ENCODE measurements around the gene FGF14.

The FGF14 gene

GRCh38 chr13:101996954-101997353 is 404.9 kb downstream of the FGF14 start:
- Histone ChIP-seq H3K27me3 (replicated peaks; ENCODE audit: control insufficient read depth, insufficient read depth, low read length, poor library complexity, severe bottlenecking) (no peaks in the 10 kb centered on the region), H3K36me3 (ENCODE audit: control insufficient read depth, insufficient read depth, low read length) (no peaks in the 10 kb centered on the region), H3K27ac (ENCODE audit: insufficient read depth, low read length, poor library complexity, severe bottlenecking) (no peak overlapping the region), H3K9me3 (ENCODE audit: control insufficient read depth, low read length) (no peaks in the 10 kb centered on the region), H3K4me3 (ENCODE audit: insufficient read depth, low read depth, low read length, poor library complexity, severe bottlenecking) (no peak overlapping the region), H3K4me1 (ENCODE audit: control insufficient read depth, insufficient read depth, low read length, poor library complexity, severe bottlenecking) (no peaks in the 10 kb centered on the region)
- no peak for DNase-seq

- H3K36me3 ChIP-seq (ENCODE audit: control insufficient read depth, insufficient read depth, low read length) = no peaks in the 10 kb centered on the region
- no peaks in the 10 kb centered on the region for H3K9me3 ChIP-seq (ENCODE audit: control insufficient read depth, low read length)
- no peak overlapping the region for H3K4me3 ChIP-seq (ENCODE audit: insufficient read depth, low read depth, low read length, poor library complexity, severe bottlenecking)
- DNase-seq = no peak
- no peaks in the 10 kb centered on the region for H3K27me3 ChIP-seq (replicated peaks; ENCODE audit: control insufficient read depth, insufficient read depth, low read length, poor library complexity, severe bottlenecking)
- H3K27ac ChIP-seq (ENCODE audit: insufficient read depth, low read length, poor library complexity, severe bottlenecking) = no peak overlapping the region
- H3K4me1 ChIP-seq (ENCODE audit: control insufficient read depth, insufficient read depth, low read length, poor library complexity, severe bottlenecking) = no peaks in the 10 kb centered on the region
Observed at GRCh38 chr13:101989798-101990350, 412.0 kb downstream of the FGF14 start.

- Histone ChIP-seq H3K9me3 (ENCODE audit: control insufficient read depth, low read length) (no peaks in the 10 kb centered on the region), H3K36me3 (ENCODE audit: control insufficient read depth, insufficient read depth, low read length) (no peaks in the 10 kb centered on the region), H3K27ac (ENCODE audit: insufficient read depth, low read length, poor library complexity, severe bottlenecking) (no peak overlapping the region), H3K27me3 (replicated peaks; ENCODE audit: control insufficient read depth, insufficient read depth, low read length, poor library complexity, severe bottlenecking) (no peaks in the 10 kb centered on the region), H3K4me3 (ENCODE audit: insufficient read depth, low read depth, low read length, poor library complexity, severe bottlenecking) (no peak overlapping the region), H3K4me1 (ENCODE audit: control insufficient read depth, insufficient read depth, low read length, poor library complexity, severe bottlenecking) (no peaks in the 10 kb centered on the region)
- DNase-seq = no peak
Observed at GRCh38 chr13:101988140-101988539, 413.7 kb downstream of the FGF14 start.

- no peaks in the 10 kb centered on the region for H3K9me3 ChIP-seq (ENCODE audit: control insufficient read depth, low read length)
- H3K27me3 ChIP-seq (replicated peaks; ENCODE audit: control insufficient read depth, insufficient read depth, low read length, poor library complexity, severe bottlenecking) = no peaks in the 10 kb centered on the region
- no peak overlapping the region for H3K27ac ChIP-seq (ENCODE audit: insufficient read depth, low read length, poor library complexity, severe bottlenecking)
- no peak overlapping the region for H3K4me3 ChIP-seq (ENCODE audit: insufficient read depth, low read depth, low read length, poor library complexity, severe bottlenecking)
- H3K36me3 ChIP-seq (ENCODE audit: control insufficient read depth, insufficient read depth, low read length) = no peaks in the 10 kb centered on the region
- DNase-seq = no peak
- H3K4me1 ChIP-seq (ENCODE audit: control insufficient read depth, insufficient read depth, low read length, poor library complexity, severe bottlenecking) = no peaks in the 10 kb centered on the region
Observed at GRCh38 chr13:101986316-101986715, 415.5 kb downstream of the FGF14 start.

- H3K27ac ChIP-seq (ENCODE audit: insufficient read depth, low read length, poor library complexity, severe bottlenecking) = no peak overlapping the region
- H3K27me3 ChIP-seq (replicated peaks; ENCODE audit: control insufficient read depth, insufficient read depth, low read length, poor library complexity, severe bottlenecking) = no peaks in the 10 kb centered on the region
- H3K4me1 ChIP-seq (ENCODE audit: control insufficient read depth, insufficient read depth, low read length, poor library complexity, severe bottlenecking) = no peaks in the 10 kb centered on the region
- H3K4me3 ChIP-seq (ENCODE audit: insufficient read depth, low read depth, low read length, poor library complexity, severe bottlenecking) = no peak overlapping the region
- no peak for DNase-seq
- no peaks in the 10 kb centered on the region for H3K9me3 ChIP-seq (ENCODE audit: control insufficient read depth, low read length)
- no peaks in the 10 kb centered on the region for H3K36me3 ChIP-seq (ENCODE audit: control insufficient read depth, insufficient read depth, low read length)
Observed at GRCh38 chr13:101985321-101985720, 416.5 kb downstream of the FGF14 start.

DNA sequence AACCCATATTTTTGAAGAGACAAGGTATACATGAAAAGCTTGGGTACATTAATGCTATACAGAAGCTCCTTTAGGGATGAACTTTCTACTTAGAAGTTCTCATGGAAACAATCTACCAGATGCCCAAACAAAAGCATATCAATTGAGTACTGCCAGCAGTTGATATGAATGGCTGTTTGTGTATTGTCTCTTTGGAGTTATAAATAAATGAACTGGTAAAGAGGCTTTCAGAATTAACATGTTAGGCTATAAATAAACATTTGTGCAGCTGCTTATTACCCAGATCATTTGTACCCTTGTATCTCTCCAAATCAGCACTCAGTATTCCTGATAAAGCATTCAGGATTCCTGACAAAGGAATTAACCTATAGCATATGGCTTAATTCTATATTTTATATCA is 418.9 kb downstream of the FGF14 start:
- Histone ChIP-seq H3K4me1 (ENCODE audit: control insufficient read depth, insufficient read depth, low read length, poor library complexity, severe bottlenecking) (no peaks in the 10 kb centered on the region), H3K9me3 (ENCODE audit: control insufficient read depth, low read length) (no peaks in the 10 kb centered on the region), H3K4me3 (ENCODE audit: insufficient read depth, low read depth, low read length, poor library complexity, severe bottlenecking) (no peak overlapping the region), H3K36me3 (ENCODE audit: control insufficient read depth, insufficient read depth, low read length) (no peaks in the 10 kb centered on the region), H3K27me3 (replicated peaks; ENCODE audit: control insufficient read depth, insufficient read depth, low read length, poor library complexity, severe bottlenecking) (no peaks in the 10 kb centered on the region), H3K27ac (ENCODE audit: insufficient read depth, low read length, poor library complexity, severe bottlenecking) (no peak overlapping the region)
- no peak for DNase-seq

DNA sequence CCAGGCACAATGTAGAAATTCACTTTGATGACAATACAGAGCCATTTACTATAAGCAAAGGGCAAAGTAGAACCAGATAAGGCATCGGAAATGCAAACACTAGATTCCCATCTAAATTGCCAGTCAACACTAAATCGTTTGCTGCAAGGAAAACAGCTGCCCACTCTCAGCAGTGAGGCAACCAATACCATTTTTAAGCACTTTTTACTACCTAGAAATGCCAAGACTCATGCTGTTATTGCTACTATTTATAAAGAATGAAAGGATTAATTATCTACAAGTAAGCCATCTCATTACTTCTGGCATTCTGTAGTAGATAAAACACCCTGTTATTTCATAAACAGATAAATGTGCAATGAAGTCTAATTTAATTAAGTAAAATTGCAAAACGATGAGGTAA is 422.0 kb downstream of the FGF14 start:
- no peak for DNase-seq
- Histone ChIP-seq H3K36me3 (ENCODE audit: control insufficient read depth, insufficient read depth, low read length) (no peaks in the 10 kb centered on the region), H3K4me3 (ENCODE audit: insufficient read depth, low read depth, low read length, poor library complexity, severe bottlenecking) (no peak overlapping the region), H3K27me3 (replicated peaks; ENCODE audit: control insufficient read depth, insufficient read depth, low read length, poor library complexity, severe bottlenecking) (no peaks in the 10 kb centered on the region), H3K4me1 (ENCODE audit: control insufficient read depth, insufficient read depth, low read length, poor library complexity, severe bottlenecking) (no peaks in the 10 kb centered on the region), H3K27ac (ENCODE audit: insufficient read depth, low read length, poor library complexity, severe bottlenecking) (no peak overlapping the region), H3K9me3 (ENCODE audit: control insufficient read depth, low read length) (no peaks in the 10 kb centered on the region)

DNA sequence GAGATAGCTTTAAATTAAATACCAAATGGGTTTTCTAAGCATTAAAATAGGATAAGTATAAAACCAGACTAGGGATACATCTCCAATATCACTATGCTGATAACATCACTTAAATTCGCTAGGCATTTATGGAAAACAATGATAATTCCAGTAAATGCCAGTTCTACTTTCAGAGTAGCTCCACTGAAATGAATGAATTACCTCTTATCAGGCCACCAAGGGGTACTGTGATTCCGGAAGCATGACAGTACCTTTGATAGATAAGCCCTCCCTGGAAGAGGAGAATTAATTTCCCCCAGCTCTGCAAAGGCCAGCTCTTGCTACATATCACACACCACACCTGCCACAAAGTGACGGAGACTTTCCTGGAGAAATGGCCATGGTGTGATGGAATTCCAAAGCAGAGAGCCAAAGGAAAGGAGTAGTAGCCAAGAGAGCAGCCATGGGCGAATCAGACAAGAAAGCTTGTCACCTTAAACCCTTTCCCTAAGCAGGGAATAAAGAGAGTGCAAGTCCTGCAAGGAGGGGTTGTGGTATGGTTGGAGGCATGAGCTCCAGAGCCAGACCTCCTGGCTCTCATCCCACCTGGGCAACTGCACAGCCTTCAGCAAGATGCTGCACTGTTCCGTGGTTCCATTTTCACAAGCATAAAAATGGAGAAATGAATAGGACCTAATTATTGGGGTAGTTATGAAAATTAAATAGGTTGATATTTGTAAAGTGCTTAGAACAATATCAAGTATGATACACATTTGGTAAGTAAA is 423.1 kb downstream of the FGF14 start:
- no peaks in the 10 kb centered on the region for H3K36me3 ChIP-seq (ENCODE audit: control insufficient read depth, insufficient read depth, low read length)
- DNase-seq = no peak
- no peak overlapping the region for H3K4me3 ChIP-seq (ENCODE audit: insufficient read depth, low read depth, low read length, poor library complexity, severe bottlenecking)
- no peaks in the 10 kb centered on the region for H3K9me3 ChIP-seq (ENCODE audit: control insufficient read depth, low read length)
- H3K4me1 ChIP-seq (ENCODE audit: control insufficient read depth, insufficient read depth, low read length, poor library complexity, severe bottlenecking) = no peaks in the 10 kb centered on the region
- H3K27me3 ChIP-seq (replicated peaks; ENCODE audit: control insufficient read depth, insufficient read depth, low read length, poor library complexity, severe bottlenecking) = no peaks in the 10 kb centered on the region
- H3K27ac ChIP-seq (ENCODE audit: insufficient read depth, low read length, poor library complexity, severe bottlenecking) = no peak overlapping the region

GRCh38 chr13:101977475-101977874 is 424.4 kb downstream of the FGF14 start:
- Histone ChIP-seq H3K27me3 (replicated peaks; ENCODE audit: control insufficient read depth, insufficient read depth, low read length, poor library complexity, severe bottlenecking) (no peaks in the 10 kb centered on the region), H3K9me3 (ENCODE audit: control insufficient read depth, low read length) (no peaks in the 10 kb centered on the region), H3K36me3 (ENCODE audit: control insufficient read depth, insufficient read depth, low read length) (no peaks in the 10 kb centered on the region), H3K27ac (ENCODE audit: insufficient read depth, low read length, poor library complexity, severe bottlenecking) (no peak overlapping the region), H3K4me3 (ENCODE audit: insufficient read depth, low read depth, low read length, poor library complexity, severe bottlenecking) (no peak overlapping the region), H3K4me1 (ENCODE audit: control insufficient read depth, insufficient read depth, low read length, poor library complexity, severe bottlenecking) (no peaks in the 10 kb centered on the region)
- DNase-seq = no peak

DNA sequence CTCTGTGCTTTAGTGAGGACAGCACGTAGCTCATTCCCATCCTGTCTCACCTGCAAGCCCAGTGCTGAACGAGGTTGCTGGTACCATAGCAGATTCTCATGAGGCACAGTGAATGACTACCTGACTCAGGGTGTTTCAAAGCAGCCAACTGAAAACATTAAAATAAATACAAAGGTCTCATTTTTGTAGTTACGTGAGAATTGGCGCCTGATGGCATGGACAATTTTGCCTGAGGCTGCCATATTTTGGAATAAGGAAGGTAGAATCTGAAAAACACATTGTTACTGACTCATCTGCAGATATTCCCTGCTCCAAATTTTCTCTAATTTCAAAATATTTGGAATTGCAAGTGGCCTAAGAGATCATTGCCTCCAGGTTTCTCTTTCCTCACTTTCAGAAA is 429.7 kb downstream of the FGF14 start:
- H3K36me3 ChIP-seq (ENCODE audit: control insufficient read depth, insufficient read depth, low read length) = no peaks in the 10 kb centered on the region
- no peaks in the 10 kb centered on the region for H3K4me1 ChIP-seq (ENCODE audit: control insufficient read depth, insufficient read depth, low read length, poor library complexity, severe bottlenecking)
- no peak for DNase-seq
- no peak overlapping the region for H3K4me3 ChIP-seq (ENCODE audit: insufficient read depth, low read depth, low read length, poor library complexity, severe bottlenecking)
- no peaks in the 10 kb centered on the region for H3K9me3 ChIP-seq (ENCODE audit: control insufficient read depth, low read length)
- H3K27me3 ChIP-seq (replicated peaks; ENCODE audit: control insufficient read depth, insufficient read depth, low read length, poor library complexity, severe bottlenecking) = no peaks in the 10 kb centered on the region
- no peak overlapping the region for H3K27ac ChIP-seq (ENCODE audit: insufficient read depth, low read length, poor library complexity, severe bottlenecking)

Data from effector memory CD4-positive, alpha-beta T cell (primary cell).